Fibroblast of lung (primary cell): Measurements from ENCODE around the gene FOXL3. TPM values are rescaled to one million over a fixed set of nuclear protein-coding genes. Genes with fewer than 3 reads are reported as not detected.

Experiments
- DNase-seq, 2 donors: peaks; one replicate each; pipeline versions ENCODE4 v3.0.0 to v3.0.0-alpha.2; 2010; ENCODE audit warnings: low read depth in 2 of 2
- H2AFZ ChIP-seq: 2 replicates; pipeline ENCODE4 v1.5.1; 2012; ENCODE audit warnings: low read length, control low read depth, inconsistent platforms
- H3K27ac ChIP-seq: 2 replicates; pipeline ENCODE4 v1.5.1; 2011; ENCODE audit warnings: low read length, control low read depth; ENCODE audit not compliant: insufficient read depth
- H3K27me3 ChIP-seq: 2 replicates; pipeline ENCODE4 v1.5.1; 2011; ENCODE audit warnings: mild to moderate bottlenecking, low read length; ENCODE audit not compliant: control insufficient read depth, insufficient read depth
- H3K36me3 ChIP-seq: 2 replicates; pipeline ENCODE4 v1.5.1; 2011; ENCODE audit warnings: low read length; ENCODE audit not compliant: control insufficient read depth, insufficient read depth
- H3K4me1 ChIP-seq: 2 replicates; pipeline ENCODE4 v1.5.1; 2011; ENCODE audit warnings: low read length; ENCODE audit not compliant: control insufficient read depth, insufficient read depth; ENCODE audit errors: extremely low read depth
- H3K4me2 ChIP-seq: 2 replicates; pipeline ENCODE4 v1.5.1; 2011; ENCODE audit warnings: low read length, control low read depth; ENCODE audit not compliant: insufficient read depth; ENCODE audit errors: extremely low read depth
- H3K4me3 ChIP-seq, 4 experiments: fragments of 200-600 bp in 1 of 4; sonication (generic) in 1 of 4; replicated peaks in 1 of 4; 2 replicates each; pipeline ENCODE4 v1.5.1; 2011 to 2016; ENCODE audit warnings: low read length in 4 of 4, low read depth in 3 of 4, mild to moderate bottlenecking in 3 of 4, control low read depth in 2 of 4, inconsistent platforms in 1 of 4, mixed read lengths in 1 of 4; ENCODE audit not compliant: insufficient read depth in 1 of 4; ENCODE audit errors: control extremely low read depth in 1 of 4
- H3K79me2 ChIP-seq: 2 replicates; pipeline ENCODE4 v1.5.1; 2012; ENCODE audit warnings: mild to moderate bottlenecking, low read length, inconsistent platforms; ENCODE audit not compliant: control insufficient read depth, insufficient read depth
- H3K9ac ChIP-seq: 2 replicates; pipeline ENCODE4 v1.5.1; 2011; ENCODE audit warnings: mild to moderate bottlenecking, low read length, control low read depth; ENCODE audit not compliant: insufficient read depth
- H3K9me3 ChIP-seq: 2 replicates; pipeline ENCODE4 v1.5.1; 2012; ENCODE audit warnings: low read depth, low read length; ENCODE audit not compliant: control insufficient read depth, insufficient read depth
- H4K20me1 ChIP-seq: 2 replicates; pipeline ENCODE4 v1.5.1; 2011; ENCODE audit warnings: low read length; ENCODE audit not compliant: control insufficient read depth, insufficient read depth; ENCODE audit errors: extremely low read depth
- EZH2 ChIP-seq: IDR thresholded peaks from 2 replicates; pipeline ENCODE4 v1.5.1; 2012; ENCODE audit warnings: low read length, control low read depth, mild to moderate bottlenecking; ENCODE audit errors: missing control alignments
- polyA plus RNA-seq, 2 donors: library from polyadenylated mRNA; depleted of rRNA in 1 of 2; stranded (reverse) in 1 of 2; unstranded in 1 of 2; fragments of >200 nt; gene quantifications; 2 replicates each; pipeline ENCODE4 v1.2.1, GENCODE V29; 2011 to 2012; ENCODE audit warnings: missing spikeins in 1 of 2
- total RNA-seq: library from RNA; depleted of rRNA; stranded (reverse); fragments of >200 nt; gene quantifications from 2 replicates; pipeline ENCODE4 v1.2.1, GENCODE V29; 2014
- TF ChIP-seq, protein P1 (sequence below), 2 donors: IDR thresholded peaks in 1 of 2; conservative IDR thresholded peaks in 1 of 2; 1 replicate in 1 of 2; 2 replicates in 1 of 2; pipeline ENCODE4 v1.5.1; 2011 to 2012; ENCODE audit warnings: low read length in 2 of 2, control low read depth in 1 of 2, inconsistent platforms in 1 of 2, low read depth in 1 of 2, mild to moderate bottlenecking in 1 of 2

FOXL3 gene
- total and polyA plus RNA-seq, 2 donors (not counting 1 experiment from before 2014, with no cell fraction given): not detected

DNA sequence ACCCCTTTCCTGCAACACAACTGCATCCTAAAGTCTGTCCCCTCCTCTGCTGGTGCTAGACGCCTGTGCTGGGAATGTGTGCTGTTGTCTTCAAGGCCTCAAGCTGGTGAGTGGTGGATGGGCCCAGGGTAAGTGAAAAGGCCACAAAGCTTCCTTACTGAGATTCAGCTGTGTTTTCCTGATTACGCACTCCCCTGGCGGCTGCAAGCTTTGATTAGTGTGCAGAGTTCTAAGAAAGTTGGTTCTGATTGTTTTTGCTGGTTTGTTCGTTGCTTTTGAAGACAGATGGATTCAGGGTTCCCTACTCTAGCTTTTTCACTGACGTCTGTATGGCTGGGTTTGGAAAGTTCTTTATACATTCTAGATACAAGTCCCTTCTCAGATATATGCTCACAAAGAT, 11.9 kb upstream of the FOXL3 start:
- no peaks in the 10 kb centered on the region for H3K36me3 ChIP-seq
- TF ChIP-seq, protein P1, sequence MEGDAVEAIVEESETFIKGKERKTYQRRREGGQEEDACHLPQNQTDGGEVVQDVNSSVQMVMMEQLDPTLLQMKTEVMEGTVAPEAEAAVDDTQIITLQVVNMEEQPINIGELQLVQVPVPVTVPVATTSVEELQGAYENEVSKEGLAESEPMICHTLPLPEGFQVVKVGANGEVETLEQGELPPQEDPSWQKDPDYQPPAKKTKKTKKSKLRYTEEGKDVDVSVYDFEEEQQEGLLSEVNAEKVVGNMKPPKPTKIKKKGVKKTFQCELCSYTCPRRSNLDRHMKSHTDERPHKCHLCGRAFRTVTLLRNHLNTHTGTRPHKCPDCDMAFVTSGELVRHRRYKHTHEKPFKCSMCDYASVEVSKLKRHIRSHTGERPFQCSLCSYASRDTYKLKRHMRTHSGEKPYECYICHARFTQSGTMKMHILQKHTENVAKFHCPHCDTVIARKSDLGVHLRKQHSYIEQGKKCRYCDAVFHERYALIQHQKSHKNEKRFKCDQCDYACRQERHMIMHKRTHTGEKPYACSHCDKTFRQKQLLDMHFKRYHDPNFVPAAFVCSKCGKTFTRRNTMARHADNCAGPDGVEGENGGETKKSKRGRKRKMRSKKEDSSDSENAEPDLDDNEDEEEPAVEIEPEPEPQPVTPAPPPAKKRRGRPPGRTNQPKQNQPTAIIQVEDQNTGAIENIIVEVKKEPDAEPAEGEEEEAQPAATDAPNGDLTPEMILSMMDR (conservative IDR thresholded peaks at IDR 0.05 in 1 of 2, IDR thresholded peaks at IDR 0.05 in 1 of 2; ENCODE audit: low read depth in 1 of 2, low read length in 2 of 2): no peak
- no peak for TF ChIP-seq EZH2
- no peaks in the 10 kb centered on the region for H4K20me1 ChIP-seq
- no peak for DNase-seq
- H3K4me3 ChIP-seq: no peak overlapping the region
- no peaks in the 10 kb centered on the region for H3K4me1 ChIP-seq
- H3K9ac ChIP-seq: no peak overlapping the region
- H2AFZ ChIP-seq: no peak overlapping the region
- no peak overlapping the region for H3K4me2 ChIP-seq
- no peak overlapping the region for H3K27ac ChIP-seq
- H3K79me2 ChIP-seq: no peaks in the 10 kb centered on the region
- H3K9me3 ChIP-seq: no peaks in the 10 kb centered on the region
- H3K27me3 ChIP-seq: peaks cover 4% of the 10 kb centered on the region

DNA sequence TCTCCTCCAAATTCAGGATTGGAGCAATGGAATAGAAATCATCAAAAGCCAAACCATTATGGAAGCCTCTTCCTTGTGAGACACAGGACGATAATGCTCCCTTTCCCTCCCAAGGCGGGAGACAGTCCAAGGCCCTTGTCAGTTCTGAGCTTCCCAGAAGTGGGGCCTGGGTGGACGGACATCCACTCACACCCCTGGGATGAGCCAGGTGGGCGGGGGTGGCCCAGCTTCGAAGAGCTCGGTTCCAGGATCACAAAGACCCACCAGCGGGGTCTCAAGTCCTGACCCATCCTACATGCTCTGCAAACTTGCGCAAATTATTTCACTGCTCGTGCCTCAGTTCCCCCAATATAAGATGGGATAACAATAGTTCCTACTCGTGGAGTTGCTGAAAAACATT, 10.1 kb upstream of the FOXL3 start:
- H3K27me3 ChIP-seq: peaks cover 4% of the 10 kb centered on the region
- H4K20me1 ChIP-seq: no peaks in the 10 kb centered on the region

DNA sequence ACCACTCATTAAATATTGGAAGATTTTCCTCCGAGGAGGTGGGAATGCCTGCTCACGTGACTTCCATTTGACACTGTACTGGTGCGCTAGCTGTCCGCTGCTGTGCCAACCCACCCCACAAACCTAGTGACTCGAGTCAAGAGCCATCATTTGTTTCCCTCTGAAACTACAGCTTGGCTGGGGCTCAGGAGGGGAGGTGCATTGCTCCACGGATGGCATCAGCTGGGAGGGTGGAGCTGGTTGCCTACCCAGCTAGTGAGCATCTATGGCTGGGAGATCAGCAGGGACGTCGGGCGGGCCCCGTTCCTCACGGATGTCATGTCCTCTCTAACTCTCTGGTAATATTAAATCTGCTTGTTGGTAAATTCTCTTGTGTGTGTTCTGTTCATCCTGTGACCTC, 9.5 kb upstream of the FOXL3 start:
- Histone ChIP-seq H4K20me1 (no peaks in the 10 kb centered on the region), H3K27ac (no peak overlapping the region), H3K36me3 (no peaks in the 10 kb centered on the region), H2AFZ (no peak overlapping the region), H3K79me2 (no peaks in the 10 kb centered on the region), H3K4me1 (no peaks in the 10 kb centered on the region), H3K4me3 (no peak overlapping the region), H3K27me3 (peaks cover 4% of the 10 kb centered on the region), H3K4me2 (no peak overlapping the region), H3K9me3 (no peaks in the 10 kb centered on the region), H3K9ac (no peak overlapping the region)
- TF ChIP-seq EZH2: no peak
- TF ChIP-seq, protein P1 (conservative IDR thresholded peaks at IDR 0.05 in 1 of 2, IDR thresholded peaks at IDR 0.05 in 1 of 2; ENCODE audit: low read depth in 1 of 2, low read length in 2 of 2): no peak
- no peak for DNase-seq

More for the DNA sequence above, 10.1 kb upstream of the FOXL3 start:
- Histone ChIP-seq H3K9ac (no peak overlapping the region), H3K79me2 (no peaks in the 10 kb centered on the region), H3K9me3 (no peaks in the 10 kb centered on the region), H3K4me3 (no peak overlapping the region), H3K4me1 (no peaks in the 10 kb centered on the region), H2AFZ (no peak overlapping the region), H3K4me2 (no peak overlapping the region), H3K27ac (no peak overlapping the region), H3K36me3 (no peaks in the 10 kb centered on the region)
- DNase-seq: no peak
- TF ChIP-seq EZH2: no peak
- TF ChIP-seq, protein P1 (conservative IDR thresholded peaks at IDR 0.05 in 1 of 2, IDR thresholded peaks at IDR 0.05 in 1 of 2; ENCODE audit: low read depth in 1 of 2, low read length in 2 of 2): no peak
